Upper lobe of right lung (tissue), 1 donor: Measurements from ENCODE around the gene MAD2L2. TPM values are rescaled to one million over a fixed set of nuclear protein-coding genes. Genes with fewer than 3 reads are reported as not detected.

Source experiments
- ATAC-seq: fragments of 200-7000 bp; cut with Tn5 transposase; one replicate; pipeline ENCODE4 v1.9.1; 2020; ENCODE audit warnings: mild to moderate bottlenecking, moderate library complexity
- DNase-seq: peaks from one replicate; pipeline ENCODE4 v3.0.0-alpha.2; 2020
- H3K27ac ChIP-seq: fragments of 200-600 bp; one replicate; pipeline ENCODE4 v1.8.0; 2022
- H3K27me3 ChIP-seq: fragments of 200-600 bp; one replicate; pipeline ENCODE4 v1.8.0; 2022; ENCODE audit warnings: mild to moderate bottlenecking
- H3K36me3 ChIP-seq: fragments of 200-600 bp; one replicate; pipeline ENCODE4 v1.8.0; 2022
- H3K4me1 ChIP-seq: fragments of 200-600 bp; one replicate; pipeline ENCODE4 v1.8.0; 2022
- H3K4me3 ChIP-seq: fragments of 200-600 bp; one replicate; pipeline ENCODE4 v1.8.0; 2022; ENCODE audit warnings: mild to moderate bottlenecking
- H3K9me3 ChIP-seq: fragments of 200-600 bp; one replicate; pipeline ENCODE4 v1.8.0; 2022
- CTCF ChIP-seq: fragments of 200-600 bp; IDR thresholded peaks from one replicate; pipeline ENCODE4 v1.8.0; 2022; ENCODE audit warnings: antibody characterized with exemption
- intact Hi-C: fragments of 100-400 bp; cut with DNase I; formaldehyde crosslinking; loops from one replicate; pipeline ENCODE4 v1.11.0; 2022
- total RNA-seq: library from RNA; stranded (reverse); fragmentation: NEBNext Ultra II Directional; extraction: Animal tissue kit (Norgen Biotek cat#: 25700); gene quantifications from one replicate; pipeline ENCODE4 v1.2.1, GENCODE V29; 2021
- donor health status: DM: no; HTN: yes; CAD: no; lungs with severe emphysema.

MAD2L2 gene
- total RNA-seq, 1 donor from 2014 or later: 23.5 TPM

- Histone ChIP-seq H3K27ac (no peak overlapping the region), H3K9me3 (no peaks in the 10 kb centered on the region), H3K36me3 (no peaks in the 10 kb centered on the region), H3K4me1 (peaks cover 8% of the 10 kb centered on the region), H3K4me3 (no peak overlapping the region), H3K27me3 (peaks cover 20% of the 10 kb centered on the region)
- DNase-seq (no peak), ATAC-seq (no peak)
- intact Hi-C loops: no loop called here
- TF ChIP-seq CTCF: no peak
These were observed 4.3 kb upstream of the MAD2L2 start for GRCh38 chr1:11685210-11685752.

GRCh38 chr1:11684070-11684469 is 3.1 kb upstream of the MAD2L2 start:
- H3K27ac ChIP-seq: no peak overlapping the region
- no peaks in the 10 kb centered on the region for H3K9me3 ChIP-seq
- no peak overlapping the region for H3K4me3 ChIP-seq
- no peak for TF ChIP-seq CTCF
- peaks cover 8% of the 10 kb centered on the region for H3K27me3 ChIP-seq
- peaks cover 14% of the 10 kb centered on the region for H3K4me1 ChIP-seq
- no peak for DNase-seq
- no peaks in the 10 kb centered on the region for H3K36me3 ChIP-seq
- intact Hi-C loops: no loop called here
- no peak for ATAC-seq

DNA sequence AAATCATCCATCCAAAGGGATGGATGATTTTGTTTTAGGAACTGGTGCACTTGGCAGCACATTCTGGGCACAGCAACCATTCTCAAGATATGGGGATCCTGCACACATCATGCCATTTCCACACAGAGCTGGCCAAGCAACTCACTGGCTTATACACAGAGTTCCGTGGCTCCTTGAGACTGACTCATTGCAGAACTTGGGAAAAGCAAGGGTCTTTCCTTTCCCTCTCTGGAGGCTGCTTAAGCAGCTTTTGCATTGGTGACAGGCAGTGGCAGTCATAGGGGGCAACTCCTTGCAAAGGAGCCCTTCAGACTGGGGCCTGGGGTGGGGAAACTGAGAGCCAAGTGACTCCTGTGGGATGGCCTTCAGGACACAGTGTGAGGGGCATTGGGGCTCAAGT is 1.9 kb upstream of the MAD2L2 start:
- H3K9me3 ChIP-seq: no peaks in the 10 kb centered on the region
- no peak overlapping the region for H3K27ac ChIP-seq
- no peaks in the 10 kb centered on the region for H3K27me3 ChIP-seq
- H3K4me3 ChIP-seq: no peak overlapping the region
- no peak for DNase-seq
- H3K36me3 ChIP-seq: no peaks in the 10 kb centered on the region
- peaks cover 14% of the 10 kb centered on the region for H3K4me1 ChIP-seq
- ATAC-seq: no peak
- no peak for TF ChIP-seq CTCF
- intact Hi-C loops: no loop called here

DNA sequence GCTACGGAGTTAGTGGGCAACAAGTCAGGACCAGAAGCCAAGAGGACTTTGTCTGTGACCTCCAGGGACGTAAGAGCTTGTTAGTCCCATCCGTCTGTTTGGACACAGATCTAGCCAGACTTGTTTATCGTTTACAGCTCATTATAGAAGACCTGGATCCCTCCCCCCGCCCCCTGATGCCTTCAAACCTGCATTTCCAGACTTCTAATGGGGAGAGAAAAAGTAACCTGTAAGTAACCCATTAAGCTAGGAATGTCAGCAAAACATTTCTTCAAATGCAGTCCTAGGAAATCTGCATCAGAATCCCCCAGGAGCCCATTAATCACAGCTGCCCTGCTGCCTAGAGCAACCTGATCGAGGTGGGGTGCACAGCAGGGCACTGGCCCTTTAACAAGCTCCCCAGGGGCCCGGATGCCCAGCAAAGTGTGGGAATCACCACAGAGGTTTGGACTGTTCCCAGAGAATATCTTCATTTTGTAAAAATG is 1.4 kb upstream of the MAD2L2 start:
- no peak for TF ChIP-seq CTCF
- no peak overlapping the region for H3K4me3 ChIP-seq
- no peak for DNase-seq

GRCh38 chr1:11680270-11681070 is 478 bp downstream of the MAD2L2 start:
- H3K9me3 ChIP-seq: no peaks in the 10 kb centered on the region
- H3K36me3 ChIP-seq: no peaks in the 10 kb centered on the region
- ATAC-seq (peak; percentile 45), DNase-seq (no peak)
- no peak for TF ChIP-seq CTCF
- H3K27me3 ChIP-seq: no peaks in the 10 kb centered on the region
- H3K4me1 ChIP-seq: peaks cover 14% of the 10 kb centered on the region
- intact Hi-C loops: no loop called here
- peak overlapping the region; percentile 77 for H3K27ac ChIP-seq
- peak overlapping the region; percentile 92 for H3K4me3 ChIP-seq

More for the DNA sequence above, 1.4 kb upstream of the MAD2L2 start:
- Histone ChIP-seq H3K36me3 (no peaks in the 10 kb centered on the region), H3K27me3 (no peaks in the 10 kb centered on the region), H3K4me1 (peaks cover 14% of the 10 kb centered on the region), H3K27ac (no peak overlapping the region), H3K9me3 (no peaks in the 10 kb centered on the region)
- intact Hi-C loops: no loop called here
- ATAC-seq: no peak
